ENCODE data around the gene MYLK. TPM values are rescaled to one million over a fixed set of nuclear protein-coding genes. Genes with fewer than 3 reads are reported as not detected.
"Not testable (repeated sequence)": the region's sequence is repeated elsewhere in the genome, so short reads cannot be mapped to it uniquely, and the experiment has no call there.

Gene MYLK
- total RNA-seq, 1 donor from 2014 or later, result 50.5 TPM

- Mint-ChIP-seq H3K4me1 (ENCODE audit: low read depth, unreplicated experiment) (peaks cover 23% of the 10 kb centered on the region), H3K27me3 (ENCODE audit: low read depth, unreplicated experiment) (no peaks in the 10 kb centered on the region), H3K36me3 (ENCODE audit: low read depth, unreplicated experiment) (no peaks in the 10 kb centered on the region), H3K9me3 (ENCODE audit: unreplicated experiment) (no peaks in the 10 kb centered on the region), H3K4me3 (ENCODE audit: unreplicated experiment) (no peak overlapping the region), H3K27ac (ENCODE audit: unreplicated experiment) (no peak overlapping the region)
- FAIRE-seq (no peak), DNase-seq (ENCODE audit: low read depth) (no peak)
- Histone ChIP-seq H3K27me3 (ENCODE audit: insufficient read depth, low read length) (no peaks in the 10 kb centered on the region), H2AFZ (ENCODE audit: low read depth, low read length) (no peak overlapping the region), H4K20me1 (ENCODE audit: insufficient read depth, low read length) (no peaks in the 10 kb centered on the region), H3K79me2 (ENCODE audit: insufficient read depth, low read length) (no peaks in the 10 kb centered on the region), H3K9ac (ENCODE audit: low read length) (no peak overlapping the region), H3K9me3 (ENCODE audit: insufficient read depth, low read depth, low read length) (no peaks in the 10 kb centered on the region), H3K36me3 (ENCODE audit: insufficient read depth, low read length) (peaks cover 4% of the 10 kb centered on the region), H3K4me1 (ENCODE audit: insufficient read depth, low read length) (peaks cover 15% of the 10 kb centered on the region), H3K4me2 (ENCODE audit: low read length) (no peak overlapping the region), H3K4me3 (ENCODE audit: insufficient read depth, low read depth, low read length) (no peak overlapping the region), H3K27ac (ENCODE audit: low read depth, low read length) (no peak overlapping the region)
- no peak for TF ChIP-seq EZH2 (IDR thresholded peaks at IDR 0.05; ENCODE audit: insufficient read depth, low read length)
- TF ChIP-seq CTCF (IDR thresholded peaks at IDR 0.05; ENCODE audit: insufficient read depth, low read depth, low read length), result no peak
Observed at GRCh38 chr3:123722021-123722420, 162.1 kb downstream of the MYLK start.

- not testable (repeated sequence) for H3K79me2 ChIP-seq (ENCODE audit: insufficient read depth, low read length); H2AFZ ChIP-seq (ENCODE audit: low read depth, low read length); H3K4me2 ChIP-seq (ENCODE audit: low read length); H3K27me3 Mint-ChIP-seq (ENCODE audit: low read depth, unreplicated experiment); H3K36me3 Mint-ChIP-seq (ENCODE audit: low read depth, unreplicated experiment); H3K36me3 ChIP-seq (ENCODE audit: insufficient read depth, low read length); H3K9ac ChIP-seq (ENCODE audit: low read length); DNase-seq (ENCODE audit: low read depth); H3K27me3 ChIP-seq (ENCODE audit: insufficient read depth, low read length); FAIRE-seq; H4K20me1 ChIP-seq (ENCODE audit: insufficient read depth, low read length); H3K4me3 Mint-ChIP-seq (ENCODE audit: unreplicated experiment); H3K27ac ChIP-seq (ENCODE audit: low read depth, low read length); H3K4me3 ChIP-seq (ENCODE audit: insufficient read depth, low read depth, low read length); H3K9me3 ChIP-seq (ENCODE audit: insufficient read depth, low read depth, low read length); H3K9me3 Mint-ChIP-seq (ENCODE audit: unreplicated experiment)
- peak overlapping the region; percentile 66 for H3K27ac Mint-ChIP-seq (ENCODE audit: unreplicated experiment)
- peaks cover 19% of the 10 kb centered on the region for H3K4me1 ChIP-seq (ENCODE audit: insufficient read depth, low read length)
- H3K4me1 Mint-ChIP-seq (ENCODE audit: low read depth, unreplicated experiment), result peaks cover 28% of the 10 kb centered on the region
Observed at GRCh38 chr3:123721095-123721689, 162.9 kb downstream of the MYLK start.

GRCh38 chr3:123720638-123721037 is 163.5 kb downstream of the MYLK start:
- H3K27me3 ChIP-seq (ENCODE audit: insufficient read depth, low read length), result no peaks in the 10 kb centered on the region
- peaks cover 19% of the 10 kb centered on the region for H3K4me1 ChIP-seq (ENCODE audit: insufficient read depth, low read length)
- H3K79me2 ChIP-seq (ENCODE audit: insufficient read depth, low read length), result no peaks in the 10 kb centered on the region
- Mint-ChIP-seq H3K4me1 (ENCODE audit: low read depth, unreplicated experiment) (peaks cover 33% of the 10 kb centered on the region), H3K36me3 (ENCODE audit: low read depth, unreplicated experiment) (peaks cover under 1% of the 10 kb centered on the region), H3K27ac (ENCODE audit: unreplicated experiment) (peak overlapping the region; percentile 66), H3K27me3 (ENCODE audit: low read depth, unreplicated experiment) (no peaks in the 10 kb centered on the region), H3K9me3 (ENCODE audit: unreplicated experiment) (no peaks in the 10 kb centered on the region), H3K4me3 (ENCODE audit: unreplicated experiment) (no peak overlapping the region)
- no peak overlapping the region for H3K27ac ChIP-seq (ENCODE audit: low read depth, low read length)
- no peak for DNase-seq (ENCODE audit: low read depth)
- TF ChIP-seq CTCF (IDR thresholded peaks at IDR 0.05; ENCODE audit: insufficient read depth, low read depth, low read length), result no peak
- no peak overlapping the region for H3K9ac ChIP-seq (ENCODE audit: low read length)
- peaks cover 4% of the 10 kb centered on the region for H3K36me3 ChIP-seq (ENCODE audit: insufficient read depth, low read length)
- H4K20me1 ChIP-seq (ENCODE audit: insufficient read depth, low read length), result no peaks in the 10 kb centered on the region
- no peak overlapping the region for H2AFZ ChIP-seq (ENCODE audit: low read depth, low read length)
- no peak overlapping the region for H3K4me2 ChIP-seq (ENCODE audit: low read length)
- H3K9me3 ChIP-seq (ENCODE audit: insufficient read depth, low read depth, low read length), result no peaks in the 10 kb centered on the region
- no peak overlapping the region for H3K4me3 ChIP-seq (ENCODE audit: insufficient read depth, low read depth, low read length)
- no peak for FAIRE-seq

Data from astrocyte (in vitro differentiated cells and primary cell).